Testis (tissue), 2 donors: Measurements from ENCODE around the gene FUS.

ENCODE experiments used
- CTCF ChIP-seq, 3 experiments: fragments of 450-650 bp in 2 of 3; fragments of 200-600 bp in 1 of 3; sonication (generic) in 1 of 3; IDR thresholded peaks; one replicate each; pipeline ENCODE4 v1.5.1; 2016 to 2019; ENCODE audit warnings: antibody characterized with exemption in 3 of 3, mild to moderate bottlenecking in 2 of 3, moderate library complexity in 1 of 3
- POLR2A ChIP-seq: fragments of 450-650 bp; IDR thresholded peaks from one replicate; pipeline ENCODE4 v1.6.1; 2017; ENCODE audit warnings: antibody characterized with exemption, mild to moderate bottlenecking, moderate library complexity

- no peak for TF ChIP-seq CTCF (IDR thresholded peaks at IDR 0.05)
- no peak for TF ChIP-seq POLR2A
Measured at GRCh38 chr16:31134091-31134571, 45.8 kb upstream of the FUS start.
